GM19193 (cell line): ENCODE measurements around the gene SIRT3.
A peak's percentile ranks its signal among the peaks of the same experiment; 100 is the strongest.

Experiments
- POLR2A ChIP-seq: IDR thresholded peaks from 4 replicates; pipeline ENCODE4 v1.6.1; 2011; ENCODE audit not compliant: insufficient read depth, insufficient read length; ENCODE audit errors: extremely low read depth

The SIRT3 gene

DNA sequence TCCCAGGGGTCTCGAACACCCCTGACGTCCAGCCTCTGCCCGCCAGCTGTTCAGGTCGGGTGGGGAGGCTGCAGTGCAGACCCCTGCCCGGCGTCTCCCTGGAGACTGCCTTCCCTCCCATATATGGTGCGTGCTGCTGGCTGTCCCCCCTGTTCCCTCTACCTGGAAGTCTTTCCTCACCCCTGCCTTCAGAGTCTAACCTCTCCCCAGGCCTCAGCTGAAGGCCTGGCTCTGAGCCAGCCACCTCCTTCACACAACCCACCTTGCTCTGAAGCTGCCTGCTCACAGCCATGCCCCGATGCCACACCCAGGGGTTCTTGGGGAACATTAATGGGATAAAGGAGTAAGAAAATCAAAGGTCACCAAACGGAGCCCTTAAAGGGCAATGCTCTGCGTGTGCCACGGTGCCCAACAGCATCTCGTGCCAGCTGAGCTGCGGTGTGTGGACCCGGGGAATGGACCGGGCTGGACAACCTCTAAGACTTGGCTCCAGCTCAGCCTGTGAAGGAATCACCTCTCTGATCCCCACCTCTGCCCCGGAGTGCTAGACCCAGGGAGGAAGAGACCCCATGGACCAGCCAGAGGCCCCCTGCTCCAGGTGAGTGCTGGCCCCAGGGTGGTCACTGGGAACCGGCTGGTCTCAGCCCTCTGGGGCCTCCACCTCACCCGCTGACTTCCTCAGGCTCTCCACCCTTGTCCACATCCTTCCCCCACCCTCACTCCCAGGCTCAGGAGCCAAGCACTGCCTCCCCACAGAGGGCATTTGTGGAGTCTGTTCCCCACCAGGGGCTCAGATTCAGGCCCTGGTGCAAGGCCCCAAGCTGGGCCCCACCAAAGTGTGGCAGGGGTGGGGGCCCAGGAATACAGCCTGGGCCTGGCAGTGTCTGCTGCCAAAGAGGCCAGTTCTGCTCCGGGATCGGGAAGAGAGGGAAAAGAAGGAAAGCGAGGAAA lies 42.1 kb upstream of the SIRT3 start, which contains the start of gene NLRP6:
Gene NLRP6 (plus strand): TSS at position 407 of the 951 bp plus-strand sequence. CDS start 163 bp downstream, at position 570.
- TF ChIP-seq POLR2A, result no peak

DNA sequence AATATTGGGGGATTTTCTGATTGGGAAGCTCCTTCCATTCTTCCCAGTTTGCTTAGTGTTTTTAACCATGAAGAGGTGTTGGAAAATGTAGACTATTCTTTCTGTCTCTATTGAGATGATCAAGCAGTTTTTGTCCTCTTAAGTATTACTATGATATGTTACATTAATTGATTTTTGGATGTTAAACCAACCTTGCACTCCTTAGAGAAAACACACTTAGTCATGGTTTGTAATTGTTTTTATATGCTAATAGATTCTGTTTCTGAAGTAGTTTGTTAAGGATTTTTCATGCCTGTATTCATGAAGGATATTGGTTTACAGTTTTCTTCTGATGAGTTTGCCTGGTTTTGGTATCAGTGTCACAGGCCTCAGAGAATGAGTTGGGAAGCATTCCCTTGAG lies 40.1 kb upstream of the SIRT3 start:
- TF ChIP-seq POLR2A, result no peak

DNA sequence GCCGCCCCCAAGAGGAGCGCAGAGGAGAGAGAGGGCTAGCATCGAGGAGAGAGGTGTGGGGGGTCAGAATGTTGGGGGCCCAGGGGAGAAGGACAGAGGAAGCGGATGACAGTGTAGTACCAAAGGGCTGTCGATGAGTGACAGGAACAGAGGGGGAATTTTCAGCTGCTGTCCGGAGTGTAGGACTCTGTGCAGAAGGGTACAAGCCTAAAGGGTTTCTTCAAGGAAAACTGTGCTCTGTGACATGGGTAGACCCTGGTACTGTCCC lies 36.7 kb upstream of the SIRT3 start:
- TF ChIP-seq POLR2A, result no peak

DNA sequence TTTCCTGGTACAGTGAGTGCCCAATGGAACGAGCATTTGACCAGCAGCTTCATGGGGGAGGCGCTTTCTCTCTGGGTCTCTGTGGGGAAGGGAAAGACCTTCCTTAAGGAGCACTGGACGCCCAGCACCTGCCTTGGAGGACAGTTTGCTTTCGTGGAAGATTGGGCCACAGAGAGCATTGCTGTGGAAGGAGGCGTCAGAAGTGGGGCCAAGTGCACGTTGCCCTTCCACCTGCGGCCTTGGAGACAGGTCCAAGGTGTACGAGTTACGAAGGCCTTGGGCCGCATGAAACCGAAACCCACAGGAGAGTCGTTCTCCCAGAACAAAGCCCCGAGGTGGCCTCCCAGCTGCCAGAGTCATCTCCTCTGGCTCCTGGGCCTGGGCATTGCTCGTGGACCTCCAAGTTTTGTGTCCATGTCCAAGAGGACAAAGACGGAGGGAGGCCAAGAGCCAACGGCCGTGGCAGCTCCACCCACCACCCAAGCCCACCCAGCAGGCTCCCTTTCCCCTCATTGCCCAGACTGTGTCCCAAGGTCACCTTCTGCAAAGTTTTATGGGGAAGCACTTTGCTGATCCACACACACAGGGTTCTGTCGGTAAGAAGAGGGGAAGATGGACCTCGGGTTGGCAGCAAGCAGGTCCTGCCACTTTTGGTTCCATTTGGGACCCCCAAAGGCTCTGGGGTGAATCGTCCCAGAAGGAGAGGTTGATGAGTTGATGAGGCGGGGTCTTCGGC lies 36.2 kb upstream of the SIRT3 start:
- TF ChIP-seq POLR2A, result no peak

DNA sequence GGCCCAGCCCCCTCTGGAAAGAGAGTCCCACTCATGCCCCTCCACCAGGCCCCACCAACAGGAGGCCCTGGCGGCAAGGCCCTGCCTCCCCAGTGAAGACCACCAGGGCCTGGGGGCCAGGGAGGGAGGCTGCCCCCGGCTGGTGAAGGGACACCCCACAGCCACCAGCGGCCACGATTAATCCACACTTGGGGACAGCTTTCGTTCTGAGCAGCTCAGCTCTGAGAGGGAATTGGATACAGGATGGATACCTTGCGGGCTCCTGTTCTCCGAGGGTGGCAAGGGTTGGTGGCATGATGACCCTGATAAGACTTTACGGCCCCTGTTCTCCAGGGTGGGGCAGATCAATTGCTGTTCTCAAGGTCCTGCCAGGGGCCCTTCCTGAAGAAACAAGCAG lies 35.2 kb upstream of the SIRT3 start:
- TF ChIP-seq POLR2A, result no peak

DNA sequence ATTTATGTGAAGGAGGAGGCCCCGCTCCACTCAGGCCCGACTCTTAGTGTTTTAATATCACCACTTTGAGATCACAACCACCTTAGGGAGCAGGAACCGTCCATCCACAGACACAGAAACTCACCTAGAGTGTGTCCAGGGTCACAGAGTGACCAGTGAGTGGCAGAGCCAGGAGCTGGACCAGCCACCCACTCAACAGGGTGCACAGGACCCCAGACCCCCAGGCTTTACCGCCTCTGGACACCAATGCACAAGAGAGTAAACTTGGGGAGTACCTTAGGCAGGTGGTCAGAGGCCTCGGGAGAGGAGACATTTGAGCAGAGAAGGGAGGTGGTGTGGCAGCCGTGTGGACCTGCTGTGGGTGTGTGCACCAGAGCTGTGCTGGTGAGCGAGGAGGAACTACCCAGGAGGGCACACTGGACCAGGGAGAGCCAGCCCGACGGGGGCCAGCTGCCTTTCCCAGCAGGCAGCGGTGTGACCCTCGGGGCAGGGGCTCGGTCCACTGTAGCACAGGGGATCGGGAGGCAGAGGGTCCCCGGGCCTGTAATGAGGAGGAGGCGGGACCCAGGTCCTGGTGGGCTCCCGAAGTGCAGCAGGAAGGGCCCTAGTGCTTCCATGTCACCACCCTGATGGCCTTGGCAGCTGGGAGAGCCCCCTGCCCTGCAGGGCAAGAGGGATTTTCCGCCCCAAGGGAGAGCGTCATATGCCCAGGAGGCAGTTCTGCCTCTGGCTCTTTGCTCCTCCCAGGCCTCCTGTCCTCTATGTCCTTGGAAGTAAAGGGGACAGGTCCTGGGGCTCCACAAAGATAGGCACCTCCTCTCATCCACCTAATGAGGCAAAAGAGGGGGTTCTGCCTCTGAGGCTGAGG lies 34.5 kb upstream of the SIRT3 start:
- TF ChIP-seq POLR2A, result no peak

DNA sequence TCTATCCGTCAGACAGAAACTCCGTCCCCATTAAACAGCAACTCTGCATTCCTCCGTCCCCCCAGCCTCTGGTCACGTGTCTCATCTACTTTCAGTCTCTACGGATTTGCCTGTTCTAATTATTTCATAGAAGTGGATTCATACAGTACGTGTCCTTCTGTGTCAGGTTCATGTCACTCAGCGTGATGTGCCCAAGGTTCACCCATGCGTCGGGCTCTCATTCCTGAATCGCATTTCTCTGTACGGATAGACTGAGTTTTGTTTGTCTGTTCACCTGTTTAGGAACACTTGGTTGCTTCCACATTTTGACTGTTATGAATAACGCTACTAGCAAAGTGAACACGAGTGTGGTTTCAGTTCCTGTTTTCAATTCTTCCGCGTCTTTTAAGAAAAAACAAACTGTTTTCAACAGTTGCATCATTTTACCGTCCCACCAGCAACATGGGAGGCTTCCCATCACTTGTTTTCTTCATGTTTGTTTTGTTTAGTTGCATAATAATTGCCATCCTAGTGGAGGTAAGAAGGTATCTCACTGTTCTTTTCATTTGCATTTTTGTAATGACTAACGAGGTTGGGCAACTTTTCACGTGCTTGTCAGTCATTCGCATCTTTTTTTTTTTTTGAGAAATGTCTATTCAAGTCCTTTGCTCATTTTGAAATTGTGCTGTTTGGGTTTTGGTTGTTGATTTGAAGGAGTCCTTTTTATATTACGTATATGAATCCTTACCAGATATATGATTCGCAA lies 33.2 kb upstream of the SIRT3 start:
- peak; percentile 45 for TF ChIP-seq POLR2A

DNA sequence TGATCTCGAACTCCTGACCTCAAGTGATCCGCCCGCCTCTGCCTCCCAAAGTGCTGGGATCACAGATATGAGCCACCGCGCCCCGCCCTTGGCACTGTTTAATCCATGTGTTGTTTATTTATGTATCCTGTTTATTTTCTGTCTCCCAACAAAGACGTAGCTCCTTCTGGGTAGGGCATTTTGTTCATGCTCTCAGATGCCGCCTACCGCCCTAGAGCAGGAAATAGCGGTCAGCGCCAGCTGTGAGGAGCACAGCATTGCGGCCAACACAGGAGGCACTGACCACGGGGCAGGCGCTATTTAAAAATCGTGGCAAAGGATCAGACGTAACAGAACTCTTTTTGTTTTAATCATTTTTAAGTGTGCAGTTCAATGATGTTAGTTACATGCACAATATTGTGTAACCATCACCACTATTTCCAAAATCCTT lies 32.6 kb upstream of the SIRT3 start:
- TF ChIP-seq POLR2A, result peak; percentile 48

DNA sequence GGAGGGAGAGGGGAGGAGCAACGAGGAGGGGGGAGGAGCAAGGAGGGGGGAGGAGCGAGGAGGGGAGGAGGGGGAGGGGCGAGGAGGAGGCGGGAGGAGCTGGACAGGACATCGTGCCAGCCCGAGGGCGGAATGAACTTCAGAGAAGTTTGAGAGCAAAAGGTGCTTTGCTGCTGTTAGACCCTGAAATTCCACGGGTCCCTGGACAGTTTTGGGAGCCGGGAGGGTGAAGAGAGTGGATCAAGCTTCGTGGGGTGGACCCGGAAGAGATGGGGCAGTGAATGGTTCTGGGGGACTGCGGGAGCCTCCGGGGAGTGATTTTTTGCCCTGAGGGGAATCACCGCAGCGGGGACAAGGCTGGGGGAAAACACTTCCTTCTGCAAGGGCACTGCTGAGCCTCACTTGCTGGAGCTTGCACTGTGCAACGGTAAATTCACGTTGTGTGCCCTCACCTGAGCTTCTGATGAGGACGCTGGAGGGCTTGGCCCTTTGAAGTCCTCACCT lies 31.4 kb upstream of the SIRT3 start:
- TF ChIP-seq POLR2A, result peak; percentile 52

DNA sequence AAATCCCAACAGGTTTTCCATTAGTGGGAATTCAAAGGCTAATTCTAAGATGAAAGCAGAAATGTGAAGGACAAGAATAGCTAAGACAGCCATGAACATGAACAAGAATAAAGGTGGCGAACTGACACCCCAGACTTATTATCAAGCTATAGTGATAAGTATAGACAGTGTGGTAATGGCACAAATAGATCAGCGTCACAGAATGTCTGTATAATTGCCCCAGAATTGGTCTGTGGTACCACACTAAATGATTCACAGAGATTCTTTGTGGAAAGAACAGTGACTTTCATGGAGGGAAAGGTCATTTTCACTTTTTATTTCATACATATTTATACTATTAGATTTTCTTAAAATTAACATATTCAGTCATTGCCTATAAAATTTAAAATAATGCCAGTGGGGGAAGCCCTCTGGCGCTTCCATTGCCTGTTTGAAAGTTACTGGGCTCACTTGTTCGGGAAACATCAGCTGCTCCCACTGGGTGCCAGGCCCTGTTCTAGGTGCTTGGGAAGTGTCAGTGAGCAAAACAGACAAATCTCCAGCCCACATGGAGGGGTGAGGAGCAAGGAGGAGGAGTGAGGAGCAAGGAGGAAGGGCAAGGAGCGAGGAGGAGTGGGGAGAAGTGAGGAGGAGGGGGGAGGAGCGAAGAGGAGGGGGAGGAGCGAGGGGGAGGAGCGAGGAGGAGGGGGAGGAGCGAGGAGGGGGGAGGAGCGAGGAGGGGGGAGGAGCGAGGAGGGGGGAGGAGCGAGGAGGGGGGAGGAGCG lies 30.7 kb upstream of the SIRT3 start:
- no peak for TF ChIP-seq POLR2A

DNA sequence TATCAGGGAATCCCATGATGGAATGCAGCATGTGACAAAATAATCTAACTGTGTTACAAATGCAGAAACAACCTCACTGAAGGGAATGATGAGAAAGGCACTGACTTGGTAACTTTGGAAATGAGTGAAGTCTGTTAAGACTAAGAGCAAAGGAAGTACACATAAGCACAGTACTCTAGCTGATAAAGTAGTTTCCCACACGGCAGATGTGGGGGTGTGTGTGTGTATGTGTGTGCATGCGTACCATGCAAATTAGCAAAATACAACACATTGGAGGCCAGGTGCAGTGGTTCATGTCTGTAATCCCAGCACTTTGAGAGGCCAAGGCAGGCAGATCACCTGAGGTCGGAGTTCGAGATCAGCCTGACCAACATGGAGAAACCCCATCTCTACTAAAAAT lies 25.5 kb upstream of the SIRT3 start:
- TF ChIP-seq POLR2A, result no peak

DNA sequence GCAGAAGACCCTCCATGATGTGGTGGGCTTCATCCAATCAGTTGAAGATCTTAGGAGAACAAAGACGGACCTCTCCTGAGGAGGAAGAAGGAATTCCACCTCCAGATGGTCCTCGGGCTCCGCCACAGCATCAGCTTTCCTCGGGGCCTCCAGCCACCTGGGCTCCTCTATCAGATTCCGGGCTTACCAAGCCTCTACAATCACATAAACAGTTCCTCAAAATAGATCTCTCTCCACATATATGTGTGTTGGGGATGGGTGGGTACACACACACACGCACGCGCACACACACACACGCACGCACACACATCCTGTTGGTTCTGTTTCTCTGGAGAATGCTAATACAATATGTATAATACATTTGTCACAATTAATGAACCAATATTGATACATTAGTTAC lies 23.3 kb upstream of the SIRT3 start:
- no peak for TF ChIP-seq POLR2A

DNA sequence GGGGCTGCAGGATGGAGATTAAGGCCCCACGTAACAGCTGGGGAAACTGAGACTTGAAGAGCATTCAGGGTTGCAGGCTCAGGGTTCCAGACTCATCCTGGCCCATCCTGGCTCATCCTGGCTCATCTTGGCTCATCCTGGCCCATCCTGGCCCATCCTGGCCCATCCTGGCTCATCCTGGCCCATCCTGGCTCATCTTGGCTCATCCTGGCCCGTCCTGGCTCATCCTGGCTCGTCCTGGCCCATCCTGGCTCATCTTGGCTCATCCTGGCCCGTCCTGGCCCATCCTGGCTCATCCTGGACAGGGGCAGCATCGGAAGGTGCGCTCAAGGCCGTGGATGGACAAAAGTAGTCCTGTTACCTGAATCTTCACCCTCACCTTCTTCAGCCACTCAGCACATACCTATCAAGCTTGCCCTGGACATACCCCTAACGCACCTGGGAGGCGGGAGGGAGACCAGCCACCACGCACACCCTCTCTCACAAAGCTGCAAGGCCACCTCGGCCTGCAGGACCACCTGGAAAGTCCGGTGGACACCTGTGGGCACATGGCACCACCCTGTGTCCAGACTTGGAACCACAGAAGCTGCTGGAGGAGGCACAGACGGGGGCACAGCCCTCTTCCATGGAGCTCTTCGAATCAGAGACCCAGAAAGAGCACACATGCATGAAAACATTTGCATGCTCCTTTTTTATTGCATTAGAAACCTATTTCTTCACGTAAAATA lies 21.8 kb upstream of the SIRT3 start:
- TF ChIP-seq POLR2A, result no peak
